DND-41 (cell line): Measurements from ENCODE around the gene LANCL3.

ENCODE experiments used
- CTCF ChIP-seq: IDR thresholded peaks from 2 replicates; pipeline ENCODE4 v1.5.1; 2012; ENCODE audit warnings: borderline replicate concordance, low read length, moderate library complexity, mild to moderate bottlenecking; ENCODE audit not compliant: poor library complexity, severe bottlenecking; ENCODE audit errors: extremely low read depth
- EZH2 ChIP-seq: IDR thresholded peaks from 3 replicates; pipeline ENCODE4 v1.6.1; 2012; ENCODE audit warnings: borderline replicate concordance, low read depth, mild to moderate bottlenecking, moderate library complexity, low read length, inconsistent platforms; ENCODE audit not compliant: severe bottlenecking

GRCh38 chrX:37653397-37654085 is 82.1 kb downstream of the LANCL3 start:
- TF ChIP-seq CTCF (no peak), EZH2 (no peak)
